ENCODE results near the gene DLL1. TPM values are rescaled to one million over a fixed set of nuclear protein-coding genes. Genes with fewer than 3 reads are reported as not detected.

The DLL1 gene
- total RNA-seq, 1 experiment from 2014 or later: 0.84 TPM

- no peak overlapping the region for H3K27ac ChIP-seq (ENCODE audit: low read length)
These were observed 20.9 kb downstream of the DLL1 start for GRCh38 chr6:170269846-170270541.

GRCh38 chr6:170269151-170269845 lies 21.6 kb downstream of the DLL1 start:
- ATAC-seq (no peak), DNase-seq (no peak)
- Histone ChIP-seq H3K36me3 (ENCODE audit: low read depth, low read length) (no peaks in the 10 kb centered on the region), H3F3A (ENCODE audit: low read length, unreplicated experiment) (no peaks in the 10 kb centered on the region), H4K20me1 (ENCODE audit: low read length) (no peaks in the 10 kb centered on the region), H3K27ac (ENCODE audit: low read length) (no peak overlapping the region), H3K27me3 (ENCODE audit: low read length) (no peaks in the 10 kb centered on the region), H3K4me2 (ENCODE audit: low read length) (no peak overlapping the region), H3K79me2 (ENCODE audit: low read length) (no peaks in the 10 kb centered on the region), H3K9me3 (ENCODE audit: low read length) (no peaks in the 10 kb centered on the region), H3K4me3 (ENCODE audit: low read length) (no peak overlapping the region), H2AFZ (ENCODE audit: low read length) (no peak overlapping the region), H3K9me2 (replicated peaks; ENCODE audit: low read length) (no peaks in the 10 kb centered on the region), H3K9ac (ENCODE audit: low read length) (no peak overlapping the region), H3K4me1 (ENCODE audit: insufficient read depth, low read length) (peaks cover 10% of the 10 kb centered on the region)
- BruUV-seq (replicated peaks): no TSS peak
- TF ChIP-seq EZH2 (IDR thresholded peaks at IDR 0.05; ENCODE audit: low read length, unreplicated experiment) (no peak), EZH2phosphoT487 (IDR thresholded peaks at IDR 0.05; ENCODE audit: borderline replicate concordance, low read length) (no peak), CTCF (conservative IDR thresholded peaks at IDR 0.05; ENCODE audit: low read depth, low read length) (no peak)
- intact Hi-C loops (cut with micrococcal nuclease): no loop called here
- ChIA-PET CTCF (no interaction called here), POLR2A (ENCODE audit: unreplicated experiment) (no interaction called here)

More at GRCh38 chr6:170269846-170270541, 20.9 kb downstream of the DLL1 start:
- intact Hi-C loops (cut with micrococcal nuclease): no loop called here
- no peak for TF ChIP-seq EZH2phosphoT487 (IDR thresholded peaks at IDR 0.05; ENCODE audit: borderline replicate concordance, low read length)
- TF ChIP-seq EZH2 (IDR thresholded peaks at IDR 0.05; ENCODE audit: low read length, unreplicated experiment): no peak
- no peak for DNase-seq
- no peak overlapping the region for H3K4me2 ChIP-seq (ENCODE audit: low read length)
- H3K36me3 ChIP-seq (ENCODE audit: low read depth, low read length): no peaks in the 10 kb centered on the region
- no peak overlapping the region for H3K4me3 ChIP-seq (ENCODE audit: low read length)
- no peaks in the 10 kb centered on the region for H3K27me3 ChIP-seq (ENCODE audit: low read length)
- H3K9ac ChIP-seq (ENCODE audit: low read length): no peak overlapping the region
- H4K20me1 ChIP-seq (ENCODE audit: low read length): no peaks in the 10 kb centered on the region
- CTCF ChIA-PET: no interaction called here
- POLR2A ChIA-PET (ENCODE audit: unreplicated experiment): no interaction called here
- H3K79me2 ChIP-seq (ENCODE audit: low read length): no peaks in the 10 kb centered on the region
- BruUV-seq (replicated peaks): no TSS peak
- no peak overlapping the region for H2AFZ ChIP-seq (ENCODE audit: low read length)
- H3K9me3 ChIP-seq (ENCODE audit: low read length): no peaks in the 10 kb centered on the region
- ATAC-seq: no peak
- no peaks in the 10 kb centered on the region for H3K9me2 ChIP-seq (replicated peaks; ENCODE audit: low read length)
- peaks cover 10% of the 10 kb centered on the region for H3K4me1 ChIP-seq (ENCODE audit: insufficient read depth, low read length)
- no peaks in the 10 kb centered on the region for H3F3A ChIP-seq (ENCODE audit: low read length, unreplicated experiment)

- no peaks in the 10 kb centered on the region for H4K20me1 ChIP-seq (ENCODE audit: low read length)
- H3K36me3 ChIP-seq (ENCODE audit: low read depth, low read length): no peaks in the 10 kb centered on the region
- no peaks in the 10 kb centered on the region for H3K9me3 ChIP-seq (ENCODE audit: low read length)
- DNase-seq: no peak
- no peak for ATAC-seq
- no peaks in the 10 kb centered on the region for H3K9me2 ChIP-seq (replicated peaks; ENCODE audit: low read length)
- H2AFZ ChIP-seq (ENCODE audit: low read length): no peak overlapping the region
- no TSS peak for BruUV-seq (replicated peaks)
- CTCF ChIA-PET: no interaction called here
- H3K9ac ChIP-seq (ENCODE audit: low read length): no peak overlapping the region
- H3K4me3 ChIP-seq (ENCODE audit: low read length): no peak overlapping the region
- intact Hi-C loops (cut with micrococcal nuclease): no loop called here
- no peaks in the 10 kb centered on the region for H3F3A ChIP-seq (ENCODE audit: low read length, unreplicated experiment)
- no peaks in the 10 kb centered on the region for H3K27me3 ChIP-seq (ENCODE audit: low read length)
- H3K4me2 ChIP-seq (ENCODE audit: low read length): no peak overlapping the region
- POLR2A ChIA-PET (ENCODE audit: unreplicated experiment): no interaction called here
- peaks cover 10% of the 10 kb centered on the region for H3K4me1 ChIP-seq (ENCODE audit: insufficient read depth, low read length)
- no peak overlapping the region for H3K27ac ChIP-seq (ENCODE audit: low read length)
- H3K79me2 ChIP-seq (ENCODE audit: low read length): no peaks in the 10 kb centered on the region
- TF ChIP-seq EZH2phosphoT487 (IDR thresholded peaks at IDR 0.05; ENCODE audit: borderline replicate concordance, low read length): no peak
- no peak for TF ChIP-seq CTCF (conservative IDR thresholded peaks at IDR 0.05; ENCODE audit: low read depth, low read length)
- no peak for TF ChIP-seq EZH2 (IDR thresholded peaks at IDR 0.05; ENCODE audit: low read length, unreplicated experiment)
These were observed 22.4 kb downstream of the DLL1 start for GRCh38 chr6:170268216-170269129.
